H9 (cell line): ENCODE data around the gene SLC35F6. TPM values are rescaled to one million over a fixed set of nuclear protein-coding genes. Genes with fewer than 3 reads are reported as not detected.

Experiments
- DNase-seq: peaks from one replicate; pipeline ENCODE4 v3.0.0-alpha.2; 2017
- H2AFZ ChIP-seq: one replicate; pipeline ENCODE4 v1.6.1; 2013; ENCODE audit warnings: mild to moderate bottlenecking, low read length, control low read depth, moderate library complexity
- H2AK5ac ChIP-seq: 2 replicates; pipeline ENCODE4 v1.6.1; 2013; ENCODE audit warnings: low read length, control low read depth, mixed read lengths; ENCODE audit not compliant: insufficient read length
- H2BK120ac ChIP-seq: one replicate; pipeline ENCODE4 v1.6.1; 2013; ENCODE audit warnings: low read depth, mild to moderate bottlenecking, low read length, control low read depth, inconsistent platforms; ENCODE audit not compliant: poor library complexity, severe bottlenecking
- H2BK12ac ChIP-seq: 2 replicates; pipeline ENCODE4 v1.6.1; 2013; ENCODE audit warnings: low read length, control low read depth, mixed read lengths, low read depth; ENCODE audit not compliant: insufficient read length
- H2BK15ac ChIP-seq: 2 replicates; pipeline ENCODE4 v1.6.1; 2013; ENCODE audit warnings: low read depth, low read length, control low read depth
- H2BK20ac ChIP-seq: one replicate; pipeline ENCODE4 v1.6.1; 2013; ENCODE audit warnings: low read depth, mild to moderate bottlenecking, low read length, control low read depth, inconsistent platforms; ENCODE audit not compliant: poor library complexity, severe bottlenecking
- H2BK5ac ChIP-seq: 2 replicates; pipeline ENCODE4 v1.6.1; 2013; ENCODE audit warnings: low read length, control low read depth, mixed read lengths; ENCODE audit not compliant: insufficient read length
- H3K14ac ChIP-seq: 2 replicates; pipeline ENCODE4 v1.6.1; 2013; ENCODE audit warnings: low read length, control low read depth; ENCODE audit not compliant: insufficient read depth
- H3K18ac ChIP-seq: 2 replicates; pipeline ENCODE4 v1.6.1; 2013; ENCODE audit warnings: low read depth, mild to moderate bottlenecking, mixed read lengths, low read length, control low read depth; ENCODE audit not compliant: insufficient read length
- H3K23ac ChIP-seq: 2 replicates; pipeline ENCODE4 v1.6.1; 2013; ENCODE audit warnings: low read length, control low read depth, mixed read lengths, low read depth; ENCODE audit not compliant: insufficient read length
- H3K23me2 ChIP-seq: 2 replicates; pipeline ENCODE4 v1.6.1; 2013; ENCODE audit warnings: low read depth, mild to moderate bottlenecking, mixed read lengths, low read length, control low read depth; ENCODE audit not compliant: insufficient read length, poor library complexity, severe bottlenecking
- H3K27ac ChIP-seq: 2 replicates; pipeline ENCODE4 v1.5.1; 2013; ENCODE audit warnings: low read length, control low read depth, mixed read lengths, low read depth; ENCODE audit not compliant: insufficient read length
- H3K27me3 ChIP-seq: 2 replicates; pipeline ENCODE4 v1.6.1; 2013; ENCODE audit warnings: low read length, control low read depth, inconsistent platforms; ENCODE audit not compliant: insufficient read depth
- H3K4ac ChIP-seq: 2 replicates; pipeline ENCODE4 v1.6.1; 2013; ENCODE audit warnings: low read depth, mild to moderate bottlenecking, control low read depth, inconsistent platforms, low read length, moderate library complexity
- H3K4me1 ChIP-seq: 2 replicates; pipeline ENCODE4 v1.6.1; 2013; ENCODE audit warnings: low read length, control low read depth, inconsistent platforms; ENCODE audit not compliant: insufficient read depth
- H3K4me2 ChIP-seq: 2 replicates; pipeline ENCODE4 v1.6.1; 2013; ENCODE audit warnings: low read length, control low read depth, mixed read lengths; ENCODE audit not compliant: insufficient read length, insufficient read depth
- H3K56ac ChIP-seq: 2 replicates; pipeline ENCODE4 v1.6.1; 2013; ENCODE audit warnings: low read depth, mild to moderate bottlenecking, mixed read lengths, low read length, control low read depth; ENCODE audit not compliant: insufficient read length
- H3K79me1 ChIP-seq: 2 replicates; pipeline ENCODE4 v1.6.1; 2013; ENCODE audit warnings: low read depth, mild to moderate bottlenecking, moderate library complexity, low read length, control low read depth, inconsistent platforms; ENCODE audit not compliant: insufficient read depth, poor library complexity, severe bottlenecking
- H3K79me2 ChIP-seq: 2 replicates; pipeline ENCODE4 v1.6.1; 2013; ENCODE audit warnings: low read length, control low read depth, inconsistent platforms; ENCODE audit not compliant: insufficient read depth
- H3K9ac ChIP-seq: 2 replicates; pipeline ENCODE4 v1.6.1; 2013; ENCODE audit warnings: low read length, control low read depth, mixed read lengths; ENCODE audit not compliant: insufficient read length; ENCODE audit errors: extremely low read depth
- H3K9me3 ChIP-seq: one replicate; pipeline ENCODE4 v1.6.1; 2013; ENCODE audit warnings: low read depth, low read length, inconsistent platforms; ENCODE audit not compliant: control insufficient read depth
- H3T11ph ChIP-seq: one replicate; pipeline ENCODE4 v1.6.1; 2013; ENCODE audit warnings: mild to moderate bottlenecking, low read length, control low read depth, inconsistent platforms
- H4K20me1 ChIP-seq: one replicate; pipeline ENCODE4 v1.6.1; 2013; ENCODE audit not compliant: control insufficient read depth, insufficient read length, insufficient read depth
- H4K5ac ChIP-seq: 2 replicates; pipeline ENCODE4 v1.6.1; 2013; ENCODE audit warnings: low read depth, mild to moderate bottlenecking, mixed read lengths, low read length, control low read depth; ENCODE audit not compliant: insufficient read length
- H4K8ac ChIP-seq: replicated peaks from 2 replicates; pipeline ENCODE4 v1.6.1; 2013; ENCODE audit warnings: low read length, control low read depth, mixed read lengths, low read depth; ENCODE audit not compliant: insufficient read length
- H4K91ac ChIP-seq: 2 replicates; pipeline ENCODE4 v1.6.1; 2013; ENCODE audit warnings: low read depth, mild to moderate bottlenecking, moderate library complexity, mixed read lengths, low read length, control low read depth; ENCODE audit not compliant: insufficient read length
- H3K27ac Mint-ChIP-seq, 3 experiments: 2 replicates in 2 of 3; 3 replicates in 1 of 3; pipeline ENCODE4 v1.8.0; 2020 to 2021; ENCODE audit warnings: mixed read lengths in 3 of 3, mild to moderate bottlenecking in 1 of 3, moderate library complexity in 1 of 3
- H3K27me3 Mint-ChIP-seq: 2 replicates; pipeline ENCODE4 v1.8.0; 2021; ENCODE audit warnings: low read depth, mild to moderate bottlenecking, moderate library complexity, mixed read lengths
- H3K36me3 Mint-ChIP-seq, 3 experiments: 2 replicates in 2 of 3; 3 replicates in 1 of 3; pipeline ENCODE4 v1.8.0; 2020 to 2021; ENCODE audit warnings: low read depth in 3 of 3, mixed read lengths in 3 of 3; ENCODE audit not compliant: insufficient read depth in 1 of 3
- H3K4me1 Mint-ChIP-seq, 2 experiments: 2 replicates each; pipeline ENCODE4 v1.8.0; 2020; ENCODE audit warnings: mixed read lengths in 2 of 2
- H3K4me3 Mint-ChIP-seq, 2 experiments: 2 replicates in 1 of 2; 3 replicates in 1 of 2; pipeline ENCODE4 v1.8.0; 2020 to 2021; ENCODE audit warnings: mild to moderate bottlenecking in 2 of 2, mixed read lengths in 2 of 2, moderate library complexity in 1 of 2
- H3K9me3 Mint-ChIP-seq, 2 experiments: 2 replicates in 1 of 2; 3 replicates in 1 of 2; pipeline ENCODE4 v1.8.0; 2020; ENCODE audit warnings: mild to moderate bottlenecking in 2 of 2, mixed read lengths in 2 of 2, moderate library complexity in 1 of 2
- CTCF ChIP-seq: fragments of 200-600 bp; sonication (generic); conservative IDR thresholded peaks from 3 replicates; pipeline ENCODE4 v1.8.0; 2021; ENCODE audit warnings: antibody characterized with exemption, mild to moderate bottlenecking
- WGBS: extraction: QIAGEN DNeasy Blood & Tissue Kit; methylation state at CpG from one replicate; pipeline ENCODE4 v1.1.7; 2013; ENCODE audit warnings: missing lambda C conversion rate, low lambda C conversion rate, mixed read lengths; ENCODE audit not compliant: insufficient read length; ENCODE audit errors: extremely low coverage; 5-methylcytosine and 5-hydroxymethylcytosine counted together
- total RNA-seq: library from RNA; stranded (reverse); gene quantifications from 2 replicates; pipeline ENCODE4 v1.2.1, GENCODE V29; 2021

SLC35F6 gene
- total RNA-seq, 1 experiment from 2014 or later, result 15.7 TPM

- Mint-ChIP-seq H3K9me3 (no peaks in the 10 kb centered on the region; a peak in 1 of 5 replicates), H3K27me3 (peaks cover 12% of the 10 kb centered on the region), H3K4me1 (peaks cover 23% of the 10 kb centered on the region in 2 experiments), H3K27ac (no peak overlapping the region), H3K36me3 (no peaks in the 10 kb centered on the region), H3K4me3 (peak overlapping the region; percentile 83 to 86; a peak in 3 of 5 replicates)
- Histone ChIP-seq H3K23ac (no peak overlapping the region), H3K23me2 (peaks cover 4% of the 10 kb centered on the region), H2BK15ac (no peak overlapping the region), H2AK5ac (no peak overlapping the region), H3K79me1 (no peaks in the 10 kb centered on the region), H3K27ac (no peak overlapping the region), H3K9ac (no peak overlapping the region), H2AFZ (no peak overlapping the region), H4K20me1 (no peaks in the 10 kb centered on the region), H3K4ac (no peak overlapping the region), H4K91ac (no peak overlapping the region), H4K8ac (no peak overlapping the region), H2BK12ac (no peak overlapping the region), H3K9me3 (no peaks in the 10 kb centered on the region), H3K27me3 (no peaks in the 10 kb centered on the region), H2BK5ac (no peak overlapping the region), H3K79me2 (no peaks in the 10 kb centered on the region), H3K14ac (no peak overlapping the region), H3T11ph (no peak overlapping the region), H3K56ac (no peak overlapping the region), H3K18ac (no peak overlapping the region), H2BK120ac (no peak overlapping the region), H3K4me2 (no peak overlapping the region), H2BK20ac (no peak overlapping the region), H4K5ac (no peak overlapping the region), H3K4me1 (peaks cover 7% of the 10 kb centered on the region; the same call in 1 of the 2 replicates)
- no peak for DNase-seq
- no CpG with 5 or more reads among the region's 10 CpGs for WGBS
- TF ChIP-seq CTCF, result no peak
Observed at GRCh38 chr2:26763019-26763418, 1.1 kb upstream of the SLC35F6 start.
